Measurements from ENCODE around the gene ZC3H4.

The ZC3H4 gene

GRCh38 chr19:47096721-47097120, 16.9 kb downstream of the ZC3H4 start:
- Histone ChIP-seq H3K9me3 (ENCODE audit: control insufficient read depth, insufficient read depth, low read length) (no peaks in the 10 kb centered on the region), H3K27ac (ENCODE audit: low read length) (no peak overlapping the region), H3K4me1 (ENCODE audit: control insufficient read depth, insufficient read depth, low read length) (no peaks in the 10 kb centered on the region), H3K4me3 (ENCODE audit: low read length) (no peak overlapping the region), H3K27me3 (ENCODE audit: control insufficient read depth, insufficient read depth, low read length) (no peaks in the 10 kb centered on the region), H3K36me3 (ENCODE audit: control insufficient read depth, insufficient read depth, low read length) (peaks cover 7% of the 10 kb centered on the region)
- no peak for DNase-seq (ENCODE audit: low read depth, low spot score)
- no CpG with 5 or more reads among the region's 9 CpGs for WGBS (ENCODE audit: insufficient coverage, insufficient read length)

- no peaks in the 10 kb centered on the region for H3K9me3 ChIP-seq (ENCODE audit: control insufficient read depth, insufficient read depth, low read length)
- H3K27me3 ChIP-seq (ENCODE audit: control insufficient read depth, insufficient read depth, low read length), result no peaks in the 10 kb centered on the region
- WGBS (ENCODE audit: insufficient coverage, insufficient read length), result no CpG with 5 or more reads among the region's 12 CpGs
- peaks cover 7% of the 10 kb centered on the region for H3K36me3 ChIP-seq (ENCODE audit: control insufficient read depth, insufficient read depth, low read length)
- H3K4me1 ChIP-seq (ENCODE audit: control insufficient read depth, insufficient read depth, low read length), result no peaks in the 10 kb centered on the region
- DNase-seq (ENCODE audit: low read depth, low spot score), result no peak
- H3K4me3 ChIP-seq (ENCODE audit: low read length), result no peak overlapping the region
- no peak overlapping the region for H3K27ac ChIP-seq (ENCODE audit: low read length)
Measured at GRCh38 chr19:47096100-47096704, 17.4 kb downstream of the ZC3H4 start.

- no peak for DNase-seq (ENCODE audit: low read depth, low spot score)
- Histone ChIP-seq H3K4me3 (ENCODE audit: low read length) (no peak overlapping the region), H3K4me1 (ENCODE audit: control insufficient read depth, insufficient read depth, low read length) (no peaks in the 10 kb centered on the region), H3K27me3 (ENCODE audit: control insufficient read depth, insufficient read depth, low read length) (no peaks in the 10 kb centered on the region), H3K27ac (ENCODE audit: low read length) (no peak overlapping the region), H3K36me3 (ENCODE audit: control insufficient read depth, insufficient read depth, low read length) (peaks cover 7% of the 10 kb centered on the region), H3K9me3 (ENCODE audit: control insufficient read depth, insufficient read depth, low read length) (no peaks in the 10 kb centered on the region)
- whole genome bisulfite sequencing (ENCODE audit: insufficient coverage, insufficient read length), result no CpG with 5 or more reads among the region's 9 CpGs
Measured at GRCh38 chr19:47095476-47096099, 18.0 kb downstream of the ZC3H4 start.

GRCh38 chr19:47094557-47095475, 18.8 kb downstream of the ZC3H4 start:
- Histone ChIP-seq H3K27ac (ENCODE audit: low read length) (no peak overlapping the region), H3K4me3 (ENCODE audit: low read length) (no peak overlapping the region), H3K36me3 (ENCODE audit: control insufficient read depth, insufficient read depth, low read length) (peaks cover 12% of the 10 kb centered on the region), H3K4me1 (ENCODE audit: control insufficient read depth, insufficient read depth, low read length) (no peaks in the 10 kb centered on the region), H3K27me3 (ENCODE audit: control insufficient read depth, insufficient read depth, low read length) (no peaks in the 10 kb centered on the region), H3K9me3 (ENCODE audit: control insufficient read depth, insufficient read depth, low read length) (no peaks in the 10 kb centered on the region)
- WGBS (ENCODE audit: insufficient coverage, insufficient read length), result no CpG with 5 or more reads among the region's 15 CpGs
- no peak for DNase-seq (ENCODE audit: low read depth, low spot score)

- Histone ChIP-seq H3K4me3 (ENCODE audit: low read length) (no peak overlapping the region), H3K9me3 (ENCODE audit: control insufficient read depth, insufficient read depth, low read length) (no peaks in the 10 kb centered on the region), H3K36me3 (ENCODE audit: control insufficient read depth, insufficient read depth, low read length) (peaks cover 18% of the 10 kb centered on the region), H3K27me3 (ENCODE audit: control insufficient read depth, insufficient read depth, low read length) (no peaks in the 10 kb centered on the region), H3K27ac (ENCODE audit: low read length) (no peak overlapping the region), H3K4me1 (ENCODE audit: control insufficient read depth, insufficient read depth, low read length) (no peaks in the 10 kb centered on the region)
- WGBS (ENCODE audit: insufficient coverage, insufficient read length), result no CpG with 5 or more reads among the region's 10 CpGs
- no peak for DNase-seq (ENCODE audit: low read depth, low spot score)
Measured at GRCh38 chr19:47093841-47094240, 19.7 kb downstream of the ZC3H4 start.

GRCh38 chr19:47093254-47093653, 20.3 kb downstream of the ZC3H4 start:
- Histone ChIP-seq H3K27me3 (ENCODE audit: control insufficient read depth, insufficient read depth, low read length) (no peaks in the 10 kb centered on the region), H3K4me1 (ENCODE audit: control insufficient read depth, insufficient read depth, low read length) (no peaks in the 10 kb centered on the region), H3K36me3 (ENCODE audit: control insufficient read depth, insufficient read depth, low read length) (peaks cover 18% of the 10 kb centered on the region), H3K27ac (ENCODE audit: low read length) (no peak overlapping the region), H3K4me3 (ENCODE audit: low read length) (no peak overlapping the region), H3K9me3 (ENCODE audit: control insufficient read depth, insufficient read depth, low read length) (no peaks in the 10 kb centered on the region)
- no CpG with 5 or more reads among the region's 5 CpGs for WGBS (ENCODE audit: insufficient coverage, insufficient read length)
- no peak for DNase-seq (ENCODE audit: low read depth, low spot score)

- H3K9me3 ChIP-seq (ENCODE audit: control insufficient read depth, insufficient read depth, low read length), result no peaks in the 10 kb centered on the region
- peaks cover 31% of the 10 kb centered on the region for H3K36me3 ChIP-seq (ENCODE audit: control insufficient read depth, insufficient read depth, low read length)
- no peak for DNase-seq (ENCODE audit: low read depth, low spot score)
- H3K4me1 ChIP-seq (ENCODE audit: control insufficient read depth, insufficient read depth, low read length), result no peaks in the 10 kb centered on the region
- WGBS (ENCODE audit: insufficient coverage, insufficient read length), result no CpG with 5 or more reads among the region's 21 CpGs
- H3K27me3 ChIP-seq (ENCODE audit: control insufficient read depth, insufficient read depth, low read length), result no peaks in the 10 kb centered on the region
- no peak overlapping the region for H3K4me3 ChIP-seq (ENCODE audit: low read length)
- H3K27ac ChIP-seq (ENCODE audit: low read length), result no peak overlapping the region
Measured at GRCh38 chr19:47089767-47090350, 23.7 kb downstream of the ZC3H4 start.

GRCh38 chr19:47086280-47086679, 27.3 kb downstream of the ZC3H4 start:
- Histone ChIP-seq H3K36me3 (ENCODE audit: control insufficient read depth, insufficient read depth, low read length) (peaks cover 52% of the 10 kb centered on the region), H3K27ac (ENCODE audit: low read length) (no peak overlapping the region), H3K4me1 (ENCODE audit: control insufficient read depth, insufficient read depth, low read length) (no peaks in the 10 kb centered on the region), H3K9me3 (ENCODE audit: control insufficient read depth, insufficient read depth, low read length) (no peaks in the 10 kb centered on the region), H3K4me3 (ENCODE audit: low read length) (no peak overlapping the region), H3K27me3 (ENCODE audit: control insufficient read depth, insufficient read depth, low read length) (no peaks in the 10 kb centered on the region)
- WGBS (ENCODE audit: insufficient coverage, insufficient read length), result no CpG with 5 or more reads among the region's 17 CpGs
- no peak for DNase-seq (ENCODE audit: low read depth, low spot score)

- no peak overlapping the region for H3K4me3 ChIP-seq (ENCODE audit: low read length)
- no peak for DNase-seq (ENCODE audit: low read depth, low spot score)
- peaks cover 51% of the 10 kb centered on the region for H3K36me3 ChIP-seq (ENCODE audit: control insufficient read depth, insufficient read depth, low read length)
- H3K4me1 ChIP-seq (ENCODE audit: control insufficient read depth, insufficient read depth, low read length), result no peaks in the 10 kb centered on the region
- H3K27ac ChIP-seq (ENCODE audit: low read length), result no peak overlapping the region
- H3K27me3 ChIP-seq (ENCODE audit: control insufficient read depth, insufficient read depth, low read length), result no peaks in the 10 kb centered on the region
- WGBS (ENCODE audit: insufficient coverage, insufficient read length), result no CpG with 5 or more reads among the region's 24 CpGs
- no peaks in the 10 kb centered on the region for H3K9me3 ChIP-seq (ENCODE audit: control insufficient read depth, insufficient read depth, low read length)
Measured at GRCh38 chr19:47084879-47085439, 28.6 kb downstream of the ZC3H4 start.

- H3K27me3 ChIP-seq (ENCODE audit: control insufficient read depth, insufficient read depth, low read length), result no peaks in the 10 kb centered on the region
- no peak for DNase-seq (ENCODE audit: low read depth, low spot score)
- no peak overlapping the region for H3K4me3 ChIP-seq (ENCODE audit: low read length)
- H3K4me1 ChIP-seq (ENCODE audit: control insufficient read depth, insufficient read depth, low read length), result no peaks in the 10 kb centered on the region
- whole genome bisulfite sequencing (ENCODE audit: insufficient coverage, insufficient read length), result no CpG with 5 or more reads among the region's 5 CpGs
- H3K9me3 ChIP-seq (ENCODE audit: control insufficient read depth, insufficient read depth, low read length), result no peaks in the 10 kb centered on the region
- no peak overlapping the region for H3K27ac ChIP-seq (ENCODE audit: low read length)
- H3K36me3 ChIP-seq (ENCODE audit: control insufficient read depth, insufficient read depth, low read length), result peaks cover 42% of the 10 kb centered on the region
Measured at GRCh38 chr19:47082493-47082892, 31.1 kb downstream of the ZC3H4 start.
